Esophagus squamous epithelium (tissue), 5 donors: ENCODE data around the gene RAB30. TPM values are rescaled to one million over a fixed set of nuclear protein-coding genes. Genes with fewer than 3 reads are reported as not detected.

Source experiments
- DNase-seq: peaks from one replicate; lab custom pipeline; 2025; lab: John Stamatoyannopoulos, UW
- H3K27ac ChIP-seq, 4 donors: fragments of 200-600 bp; sonication (generic); one replicate each; pipeline ENCODE4 v1.5.1; 2016 to 2019; ENCODE audit warnings: mild to moderate bottlenecking in 1 of 4
- H3K27me3 ChIP-seq, 4 donors: fragments of 200-600 bp; sonication (generic); 1 replicate in 3 of 4; 2 replicates in 1 of 4; pipeline versions ENCODE4 v1.5.1 to v1.6.0; 2017 to 2021; ENCODE audit warnings: antibody characterized with exemption in 1 of 4
- H3K36me3 ChIP-seq, 3 donors: fragments of 200-600 bp; sonication (generic); one replicate each; pipeline ENCODE4 v1.5.1; 2016 to 2019
- H3K4me1 ChIP-seq, 3 donors: fragments of 200-600 bp; sonication (generic); one replicate each; pipeline ENCODE4 v1.5.1; 2017 to 2019
- H3K4me3 ChIP-seq, 4 donors: fragments of 200-600 bp; sonication (generic); 1 replicate in 3 of 4; 2 replicates in 1 of 4; pipeline ENCODE4 v1.5.1; 2016 to 2019; ENCODE audit warnings: mild to moderate bottlenecking in 2 of 4, moderate library complexity in 1 of 4
- H3K9me3 ChIP-seq, 3 donors: fragments of 200-600 bp; sonication (generic); one replicate each; pipeline ENCODE4 v1.5.1; 2016 to 2019
- POLR2A ChIP-seq, 4 donors: fragments of 450-650 bp; IDR thresholded peaks; one replicate each; pipeline ENCODE4 v1.6.1; 2017; ENCODE audit warnings: antibody characterized with exemption in 4 of 4, mild to moderate bottlenecking in 4 of 4, moderate library complexity in 3 of 4
- whole genome bisulfite sequencing, 2 donors: methylation state at CpG; one replicate each; pipeline ENCODE4 v1.1.5; 2018; 5-methylcytosine and 5-hydroxymethylcytosine counted together
- intact Hi-C: fragments of 100-400 bp; cut with DNase I; formaldehyde crosslinking; loops from one replicate; pipeline ENCODE4 v1.15.0; 2022
- small RNA-seq, 4 donors: library from RNA; depleted of rRNA; stranded (forward); fragments of <200 nt; gene quantifications; one replicate each; pipeline ENCODE3, GENCODE V24; 2016
- total RNA-seq, 4 donors: library from RNA; depleted of rRNA; stranded (reverse); fragments of >200 nt; gene quantifications; one replicate each; pipeline ENCODE4 v1.1.0, GENCODE V29; 2016
- TF ChIP-seq, protein P1 (sequence below), 6 experiments: fragments of 450-650 bp in 4 of 6; fragments of 200-600 bp in 2 of 6; sonication (generic) in 2 of 6; IDR thresholded peaks; one replicate each; pipeline ENCODE4 v1.5.1; 2016 to 2019; ENCODE audit warnings: antibody characterized with exemption in 6 of 6, mild to moderate bottlenecking in 4 of 6, moderate library complexity in 4 of 6
- donor health status: DM: yes; HTN: yes; CAD: no.

Gene RAB30
- total RNA-seq, 4 donors from 2014 or later: 2.2 to 8.7 (median 6.0) TPM

GRCh38 chr11:82929121-82929520 is 142.6 kb downstream of the RAB30 start:
- DNase-seq: no peak
- Histone ChIP-seq H3K9me3 (no peaks in the 10 kb centered on the region), H3K27me3 (no peaks in the 10 kb centered on the region), H3K36me3 (no peaks in the 10 kb centered on the region), H3K27ac (no peak overlapping the region), H3K4me3 (no peak overlapping the region), H3K4me1 (no peaks in the 10 kb centered on the region)
- intact Hi-C loops: no loop called here
- TF ChIP-seq, protein P1, sequence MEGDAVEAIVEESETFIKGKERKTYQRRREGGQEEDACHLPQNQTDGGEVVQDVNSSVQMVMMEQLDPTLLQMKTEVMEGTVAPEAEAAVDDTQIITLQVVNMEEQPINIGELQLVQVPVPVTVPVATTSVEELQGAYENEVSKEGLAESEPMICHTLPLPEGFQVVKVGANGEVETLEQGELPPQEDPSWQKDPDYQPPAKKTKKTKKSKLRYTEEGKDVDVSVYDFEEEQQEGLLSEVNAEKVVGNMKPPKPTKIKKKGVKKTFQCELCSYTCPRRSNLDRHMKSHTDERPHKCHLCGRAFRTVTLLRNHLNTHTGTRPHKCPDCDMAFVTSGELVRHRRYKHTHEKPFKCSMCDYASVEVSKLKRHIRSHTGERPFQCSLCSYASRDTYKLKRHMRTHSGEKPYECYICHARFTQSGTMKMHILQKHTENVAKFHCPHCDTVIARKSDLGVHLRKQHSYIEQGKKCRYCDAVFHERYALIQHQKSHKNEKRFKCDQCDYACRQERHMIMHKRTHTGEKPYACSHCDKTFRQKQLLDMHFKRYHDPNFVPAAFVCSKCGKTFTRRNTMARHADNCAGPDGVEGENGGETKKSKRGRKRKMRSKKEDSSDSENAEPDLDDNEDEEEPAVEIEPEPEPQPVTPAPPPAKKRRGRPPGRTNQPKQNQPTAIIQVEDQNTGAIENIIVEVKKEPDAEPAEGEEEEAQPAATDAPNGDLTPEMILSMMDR (IDR thresholded peaks at IDR 0.05): no peak
- no peak for TF ChIP-seq POLR2A (IDR thresholded peaks at IDR 0.05)
- 91 to 98% methylated on average over 9 to 10 of the region's 10 CpGs for WGBS, 2 donors

- no peaks in the 10 kb centered on the region for H3K36me3 ChIP-seq
- no peaks in the 10 kb centered on the region for H3K9me3 ChIP-seq
- no peaks in the 10 kb centered on the region for H3K27me3 ChIP-seq
- intact Hi-C loops: no loop called here
- DNase-seq: no peak
- TF ChIP-seq POLR2A (IDR thresholded peaks at IDR 0.05): no peak
- TF ChIP-seq, protein P1 (IDR thresholded peaks at IDR 0.05): peak; percentile 69 to 85 (median 77)
- no peak overlapping the region for H3K4me3 ChIP-seq
- H3K4me1 ChIP-seq: no peaks in the 10 kb centered on the region
- no peak overlapping the region for H3K27ac ChIP-seq
Observed at GRCh38 chr11:82927264-82927880, 144.3 kb downstream of the RAB30 start.

DNA sequence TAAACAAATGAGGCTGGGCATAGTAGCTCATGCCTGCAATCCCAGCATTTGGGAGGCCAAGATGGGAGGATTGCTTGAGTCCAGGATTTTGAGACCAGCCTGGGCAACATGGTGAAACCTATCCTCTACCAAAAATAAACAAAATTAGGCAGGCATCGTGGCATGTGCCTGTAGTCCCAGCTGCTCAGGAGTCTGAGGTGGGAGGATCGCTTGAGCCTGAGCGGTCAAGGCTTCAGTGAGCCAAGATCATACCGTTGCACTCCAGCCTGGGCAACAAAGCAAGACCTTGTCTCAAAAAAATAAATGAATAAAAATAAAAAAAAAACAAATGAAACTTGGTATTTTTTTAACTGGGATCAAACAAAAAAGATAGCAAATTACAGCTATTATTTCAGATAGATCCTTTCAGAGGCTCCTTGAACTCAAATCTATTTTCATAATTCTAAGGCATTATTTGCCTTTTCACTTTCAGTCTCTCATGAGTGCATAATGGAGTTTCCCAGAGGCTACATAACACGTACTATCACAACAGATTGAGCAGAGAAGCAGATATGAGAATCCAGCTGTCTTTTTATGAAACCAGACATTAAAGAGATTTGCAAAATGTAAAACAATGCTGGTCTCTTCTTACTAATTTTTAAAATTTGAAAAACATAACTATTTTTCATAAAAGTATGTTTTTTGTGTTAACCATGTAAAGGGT is 147.0 kb downstream of the RAB30 start:
- no peaks in the 10 kb centered on the region for H3K27me3 ChIP-seq
- no peaks in the 10 kb centered on the region for H3K36me3 ChIP-seq
- no peak for DNase-seq
- H3K27ac ChIP-seq: no peak overlapping the region
- no peak overlapping the region for H3K4me3 ChIP-seq
- H3K4me1 ChIP-seq: peaks cover 0 to 10% (median 0%) of the 10 kb centered on the region in 3 donors
- TF ChIP-seq POLR2A (IDR thresholded peaks at IDR 0.05): no peak
- TF ChIP-seq, protein P1 (IDR thresholded peaks at IDR 0.05): no peak
- no peaks in the 10 kb centered on the region for H3K9me3 ChIP-seq
- 75 to 91% methylated on average over 5 of the region's 5 CpGs for WGBS, 2 donors
- intact Hi-C loops: no loop called here

Small RNA genes within 50 kb of the gene (small RNA-seq; reads per million reads assigned to genes)
- 0 reads per million in 4 donors for gene SNORA70E

Other genes with a start within 250 kb of the RAB30 start
- gene PRCP, start 171.5 kb downstream of the RAB30 start, total RNA-seq: 10 to 100 TPM; 39.6 to 82.4 (median 50.3) TPM
- 10 to 100 TPM in 1 of 4 donors, 1 to 10 TPM in 3; 2.8 to 10.9 (median 5.1) TPM for gene DDIAS, start 170.2 kb downstream of the RAB30 start, total RNA-seq
- gene PCF11, start 85.2 kb upstream of the RAB30 start, total RNA-seq: 10 to 100 TPM; 33.6 to 64.1 (median 44.3) TPM
- 1 to 10 TPM; 3.9 to 7.4 (median 5.2) TPM for gene ANKRD42, start 121.8 kb upstream of the RAB30 start, total RNA-seq
- 10 to 100 TPM; 17.8 to 35.0 (median 27.6) TPM for gene CCDC90B, start 214.5 kb upstream of the RAB30 start, total RNA-seq